Measurements from ENCODE around the gene ABI3BP.

The ABI3BP gene

GRCh38 chr3:100891033-100891432, 102.2 kb downstream of the ABI3BP start:
- DNase-seq (ENCODE audit: low read depth in 2 of 2) = no peak

GRCh38 chr3:100888881-100889280, 104.3 kb downstream of the ABI3BP start:
- no peak for DNase-seq (ENCODE audit: low read depth in 2 of 2)

DNA sequence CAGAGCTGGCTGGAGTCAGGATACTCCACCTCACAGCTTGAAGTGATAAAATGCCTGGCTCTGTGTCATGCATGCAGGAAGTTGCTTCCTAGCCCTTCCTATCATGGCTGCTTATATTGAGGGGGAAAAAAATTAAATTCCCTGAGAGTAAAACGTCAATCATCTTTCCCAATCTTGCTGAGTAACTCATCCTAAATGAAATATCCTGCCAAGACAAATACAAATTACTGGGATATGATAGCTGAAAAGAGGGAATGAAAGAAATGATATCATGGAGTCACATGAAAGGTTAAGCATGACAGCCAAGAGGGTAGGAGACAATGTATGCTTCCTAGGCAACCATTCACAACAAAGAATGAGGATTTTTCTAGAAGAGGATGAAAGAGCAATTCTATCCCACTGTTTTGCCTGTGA, 110.6 kb downstream of the ABI3BP start:
- DNase-seq (ENCODE audit: low read depth in 2 of 2) = no peak

GRCh38 chr3:100880845-100881244, 112.4 kb downstream of the ABI3BP start:
- DNase-seq (ENCODE audit: low read depth in 2 of 2) = no peak

DNA sequence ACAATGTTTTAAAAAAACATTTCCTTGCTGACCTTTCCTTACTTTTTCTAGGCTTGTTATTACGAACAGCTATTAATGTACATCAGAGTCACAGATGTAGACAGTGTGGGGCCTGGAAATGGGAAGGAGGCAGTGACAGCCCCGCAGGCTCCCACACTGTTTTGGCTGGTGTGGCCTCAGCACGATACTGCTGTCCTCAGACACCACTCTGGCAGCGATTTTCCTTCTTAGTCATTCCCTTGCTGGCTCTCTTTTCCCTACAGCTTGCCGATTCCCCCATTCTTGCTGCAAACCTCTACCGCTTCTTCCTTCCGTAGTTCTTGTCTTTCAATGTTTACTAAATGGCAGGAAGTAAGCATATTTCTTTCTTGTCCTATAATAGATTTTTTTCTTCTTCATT, 113.1 kb downstream of the ABI3BP start:
- no peak for DNase-seq (ENCODE audit: low read depth in 2 of 2)

- DNase-seq (ENCODE audit: low read depth in 2 of 2) = no peak
Observed at GRCh38 chr3:100879195-100879810, 113.9 kb downstream of the ABI3BP start.

- DNase-seq (ENCODE audit: low read depth in 2 of 2) = no peak
Observed at GRCh38 chr3:100877286-100877685, 115.9 kb downstream of the ABI3BP start.

DNA sequence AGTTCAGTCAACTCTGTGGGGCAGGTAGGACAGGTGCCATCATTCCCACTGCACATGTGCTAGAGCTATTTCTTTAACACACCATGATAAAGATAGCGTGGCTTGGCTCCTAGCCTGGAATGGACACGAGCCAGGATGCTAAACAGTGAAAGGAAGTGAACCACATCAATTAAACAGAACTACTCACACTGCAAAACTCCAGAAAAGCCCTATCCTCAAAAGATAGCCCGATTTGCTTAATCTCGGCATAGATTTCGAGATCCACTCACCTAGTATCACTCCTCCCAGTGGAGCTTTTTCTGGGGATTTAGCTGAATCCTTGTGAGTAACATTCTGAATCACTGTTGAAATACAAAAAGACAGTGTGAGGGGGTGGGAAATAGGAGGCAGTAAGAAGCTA, 118.0 kb downstream of the ABI3BP start:
- DNase-seq (ENCODE audit: low read depth in 2 of 2) = no peak

DNA sequence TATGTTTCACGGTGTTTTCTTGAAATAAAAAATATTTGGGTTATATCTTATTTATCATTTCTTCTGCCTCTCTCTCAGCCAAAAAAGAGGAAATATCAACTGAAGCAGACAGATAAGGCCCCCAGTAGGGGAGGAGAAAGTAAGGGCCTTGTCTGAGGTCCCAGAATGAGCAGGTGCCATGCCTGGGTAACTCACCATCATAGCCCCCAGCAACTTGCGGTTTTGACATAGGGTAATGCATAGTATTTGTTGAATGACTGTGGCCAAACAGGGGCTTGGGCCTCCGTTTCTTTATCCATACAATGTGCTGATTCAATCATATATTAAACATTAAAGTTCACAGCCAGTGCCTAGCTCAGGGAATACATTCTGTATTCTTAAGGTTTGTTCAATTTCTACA, 119.6 kb downstream of the ABI3BP start:
- DNase-seq (ENCODE audit: low read depth in 2 of 2) = no peak

DNA sequence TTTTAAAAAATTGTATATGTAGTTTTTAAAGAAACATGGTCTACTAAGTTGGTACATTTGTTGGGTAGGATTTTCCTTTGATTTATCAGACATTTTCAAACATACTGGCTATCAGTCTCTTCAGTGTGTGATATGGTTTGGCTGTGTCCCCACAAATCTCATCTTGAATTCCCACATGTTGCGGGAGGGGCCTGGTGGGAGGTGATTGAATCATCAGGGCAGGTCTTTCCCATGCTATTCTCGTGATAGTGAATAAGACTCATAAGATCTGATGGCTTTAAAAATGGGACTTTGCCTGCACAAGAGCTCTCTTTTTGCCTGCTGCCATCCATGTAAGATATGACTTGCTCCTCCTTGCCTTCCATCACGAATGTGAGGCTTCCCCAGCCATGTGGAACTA, 121.9 kb downstream of the ABI3BP start:
- no peak for DNase-seq (ENCODE audit: low read depth in 2 of 2)

- DNase-seq (ENCODE audit: low read depth in 2 of 2) = no peak
Observed at GRCh38 chr3:100869787-100870186, 123.4 kb downstream of the ABI3BP start.

GRCh38 chr3:100868894-100869293, 124.3 kb downstream of the ABI3BP start:
- DNase-seq (ENCODE audit: low read depth in 2 of 2) = no peak

GRCh38 chr3:100868096-100868495, 125.1 kb downstream of the ABI3BP start:
- no peak for DNase-seq (ENCODE audit: low read depth in 2 of 2)

GRCh38 chr3:100865442-100865841, 127.8 kb downstream of the ABI3BP start:
- DNase-seq (ENCODE audit: low read depth in 2 of 2) = no peak

DNA sequence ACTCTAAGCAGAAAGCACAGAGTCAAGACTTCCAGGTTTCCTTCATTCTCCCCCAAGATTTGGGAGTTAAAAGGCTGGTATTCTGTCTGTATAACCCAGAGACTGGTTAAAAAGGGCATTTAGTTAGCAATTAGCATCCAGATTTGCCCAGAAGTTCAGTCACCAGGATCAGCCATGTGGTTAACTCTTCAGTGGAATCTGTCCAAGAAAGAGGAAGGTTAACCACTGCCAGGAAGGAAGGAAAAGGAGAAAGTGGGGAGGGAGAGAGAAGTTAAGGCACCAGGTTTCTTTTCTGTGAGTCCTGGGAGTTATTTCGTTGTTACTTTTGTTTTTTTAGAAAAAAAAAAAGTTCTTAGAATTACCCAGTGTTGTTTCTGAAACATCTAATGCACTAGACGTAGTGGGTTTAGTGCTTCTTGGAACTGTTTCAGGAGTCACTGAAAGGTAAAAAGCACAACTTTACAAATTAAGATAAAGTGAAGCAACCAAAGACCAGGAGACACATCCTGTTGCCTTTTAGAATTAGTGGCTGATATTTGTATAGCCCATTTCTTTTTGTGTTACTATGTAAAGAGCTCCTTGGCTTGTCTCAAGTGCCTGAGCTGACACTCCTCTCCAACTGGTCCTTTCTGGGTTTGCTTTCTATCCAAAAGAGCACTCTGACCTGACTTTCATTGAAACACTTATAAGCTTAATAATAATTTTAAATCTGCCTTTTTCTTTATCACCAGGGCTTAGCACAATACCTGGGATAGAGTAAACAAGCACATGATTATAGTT, 128.6 kb downstream of the ABI3BP start:
- no peak for DNase-seq (ENCODE audit: low read depth in 2 of 2)

DNA sequence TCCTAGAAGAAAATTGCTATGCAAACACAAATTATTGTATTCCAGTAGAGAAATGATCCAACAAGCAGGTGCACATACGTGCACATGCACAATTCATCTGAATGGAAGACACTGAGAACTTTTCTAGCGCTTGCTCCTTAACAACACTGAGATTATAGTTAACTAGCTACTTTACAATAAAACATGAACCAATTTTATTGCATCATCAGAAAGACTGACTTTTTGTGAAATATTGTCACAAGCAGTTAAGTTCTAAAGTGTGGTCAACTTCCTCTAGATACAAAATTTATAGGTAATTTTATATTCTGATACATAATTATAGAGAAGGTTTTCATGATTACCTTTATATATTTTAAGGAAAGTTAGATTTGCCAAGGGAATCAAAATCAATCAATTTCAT, 135.4 kb downstream of the ABI3BP start:
- no peak for DNase-seq (ENCODE audit: low read depth in 2 of 2)

- DNase-seq (ENCODE audit: low read depth in 2 of 2) = no peak
Observed at GRCh38 chr3:100856821-100857220, 136.4 kb downstream of the ABI3BP start.

- no peak for DNase-seq (ENCODE audit: low read depth in 2 of 2)
Observed at GRCh38 chr3:100852840-100853239, 140.4 kb downstream of the ABI3BP start.

- DNase-seq (ENCODE audit: low read depth in 2 of 2) = no peak
Observed at GRCh38 chr3:100850701-100851100, 142.5 kb downstream of the ABI3BP start.

GRCh38 chr3:100850156-100850555, 143.1 kb downstream of the ABI3BP start:
- no peak for DNase-seq (ENCODE audit: low read depth in 2 of 2)

GRCh38 chr3:100844063-100844936, 148.9 kb downstream of the ABI3BP start:
- no peak for DNase-seq (ENCODE audit: low read depth in 2 of 2)

DNA sequence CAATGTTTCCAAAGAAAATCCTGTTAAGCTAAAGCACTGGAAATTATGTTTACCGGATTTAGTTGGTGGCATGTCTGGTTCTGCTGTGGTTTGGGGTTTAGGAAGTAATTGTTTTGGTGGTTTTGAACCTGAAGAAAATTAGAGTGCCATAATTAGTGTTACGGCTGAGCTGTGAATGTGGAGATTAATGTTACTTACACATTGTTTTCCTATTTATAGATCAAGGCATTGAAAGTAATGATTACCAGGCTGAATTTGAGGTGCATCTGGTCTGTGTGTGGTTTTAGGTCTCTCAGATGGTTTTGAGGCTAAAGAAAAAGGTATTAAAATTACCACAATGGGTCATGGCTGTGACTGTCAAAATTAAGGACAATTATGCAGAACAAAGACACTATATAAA, 155.1 kb downstream of the ABI3BP start:
- DNase-seq (ENCODE audit: low read depth in 2 of 2) = no peak

DNA sequence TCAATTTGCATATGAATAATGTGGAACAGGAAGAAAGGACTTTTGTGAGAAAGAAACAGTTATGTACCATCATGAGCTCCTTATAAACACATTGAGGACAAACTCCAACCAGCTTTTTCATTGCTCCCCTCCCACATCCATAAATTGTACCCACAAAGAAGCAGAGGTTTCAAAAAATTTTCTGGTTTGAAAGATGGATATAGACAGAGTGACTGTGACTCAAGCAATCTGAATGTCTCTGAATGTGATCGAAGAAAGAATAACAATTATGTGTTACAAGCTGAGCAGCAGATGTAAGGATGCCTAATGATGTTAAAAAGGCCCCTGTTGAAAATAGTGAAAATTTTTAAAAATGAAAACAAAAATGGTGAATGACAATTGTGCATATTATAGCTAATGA, 156.6 kb downstream of the ABI3BP start:
- no peak for DNase-seq (ENCODE audit: low read depth in 2 of 2)
